Measurements from ENCODE around the gene SORT1.
"Not testable (repeated sequence)": the region's sequence is repeated elsewhere in the genome, so short reads cannot be mapped to it uniquely, and the experiment has no call there.

Gene SORT1

DNA sequence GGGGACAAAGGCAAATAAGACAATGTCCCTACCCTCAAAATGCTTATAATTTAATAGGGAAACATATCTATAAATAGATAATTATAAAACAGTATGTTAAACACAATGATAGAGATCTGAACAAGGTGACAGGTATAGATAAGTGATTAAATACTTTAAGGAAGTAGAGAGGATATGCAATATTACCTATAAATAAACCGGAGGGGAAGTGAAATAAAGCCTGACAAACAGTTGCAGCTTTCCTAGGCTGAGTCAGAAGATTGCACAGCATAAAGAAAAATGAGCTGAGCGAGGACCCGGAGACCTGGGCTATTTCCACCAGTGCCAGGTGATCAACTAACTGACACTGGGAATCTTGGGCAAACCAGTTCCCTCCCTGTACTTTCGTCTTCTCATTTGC is 103.2 kb downstream of the SORT1 start:
- DNase-seq = no peak

DNA sequence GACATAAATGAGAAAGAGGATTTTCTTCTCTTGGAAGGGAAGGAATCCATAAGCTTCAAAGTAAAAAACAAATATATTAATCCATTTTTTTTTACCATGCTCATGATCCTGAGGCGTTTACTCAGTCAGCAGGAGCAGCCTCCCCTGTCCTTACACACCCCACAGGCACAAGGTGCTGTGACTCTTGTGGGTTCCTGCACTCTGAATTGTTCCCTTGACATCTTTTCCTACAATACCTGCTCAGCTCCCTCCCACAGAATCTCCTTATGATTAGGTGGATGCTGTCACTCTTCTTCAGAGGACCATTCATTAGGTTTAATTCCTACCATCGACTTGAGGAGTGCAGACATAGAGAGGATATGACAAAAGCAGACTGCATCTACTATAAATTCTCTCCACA is 104.7 kb downstream of the SORT1 start:
- DNase-seq = no peak

DNA sequence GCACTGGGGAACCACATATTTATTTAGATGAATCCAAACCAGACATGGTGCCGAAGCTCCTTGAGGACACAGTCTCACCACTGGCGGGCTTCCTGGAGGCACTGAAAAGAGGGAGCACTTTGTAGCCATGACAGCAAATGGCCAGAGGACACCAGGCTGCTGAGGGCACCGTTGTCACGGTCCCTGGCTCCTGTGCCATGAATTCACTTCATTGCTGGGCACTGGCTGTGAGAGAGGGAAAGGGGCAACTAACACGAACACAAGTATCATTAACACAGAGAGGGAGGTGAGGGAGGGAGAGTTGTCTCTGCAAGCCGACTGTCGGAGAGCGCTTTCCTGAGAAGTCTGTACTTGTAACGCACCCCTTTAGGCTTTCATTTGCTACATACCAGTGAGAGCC is 105.4 kb downstream of the SORT1 start:
- DNase-seq = no peak

DNA sequence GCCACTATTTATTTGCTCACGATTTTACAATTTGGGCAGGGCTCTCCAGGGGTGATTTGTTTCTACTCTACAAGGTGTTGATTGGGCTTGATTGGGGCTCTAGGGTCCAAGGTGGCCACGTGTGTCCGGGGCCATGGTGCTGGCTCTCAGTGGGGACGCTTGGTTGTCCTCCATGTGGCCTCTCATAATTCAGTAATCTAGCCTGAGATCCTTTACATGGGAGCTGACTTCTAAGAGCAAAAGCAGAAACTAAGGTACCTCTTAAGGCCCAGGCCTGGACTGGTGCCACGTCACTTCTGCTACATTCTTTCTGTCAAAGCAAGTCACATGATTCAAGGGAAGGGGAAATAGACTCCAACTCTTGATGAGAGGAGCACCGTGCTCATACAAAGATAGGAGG is 106.7 kb downstream of the SORT1 start:
- no peak for DNase-seq

DNA sequence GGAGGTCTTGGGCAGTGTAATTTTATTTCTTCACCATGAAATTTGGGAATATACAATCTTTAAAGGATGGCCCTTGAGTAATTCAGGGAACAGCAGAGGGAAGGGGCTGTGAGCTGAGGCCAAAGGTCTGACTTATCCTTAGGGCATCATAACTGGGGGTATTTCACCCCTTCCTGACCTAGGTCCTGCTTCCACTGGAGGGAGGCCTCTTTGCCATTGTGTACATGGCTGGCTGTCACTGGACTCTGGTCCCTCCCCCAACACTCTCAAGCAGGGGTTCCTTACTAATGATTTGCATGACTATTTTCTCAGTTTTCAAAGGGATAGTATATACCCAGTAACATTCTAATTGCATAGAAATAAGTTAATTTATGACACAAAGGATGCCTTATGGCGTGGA is 107.6 kb downstream of the SORT1 start:
- no peak for DNase-seq

DNA sequence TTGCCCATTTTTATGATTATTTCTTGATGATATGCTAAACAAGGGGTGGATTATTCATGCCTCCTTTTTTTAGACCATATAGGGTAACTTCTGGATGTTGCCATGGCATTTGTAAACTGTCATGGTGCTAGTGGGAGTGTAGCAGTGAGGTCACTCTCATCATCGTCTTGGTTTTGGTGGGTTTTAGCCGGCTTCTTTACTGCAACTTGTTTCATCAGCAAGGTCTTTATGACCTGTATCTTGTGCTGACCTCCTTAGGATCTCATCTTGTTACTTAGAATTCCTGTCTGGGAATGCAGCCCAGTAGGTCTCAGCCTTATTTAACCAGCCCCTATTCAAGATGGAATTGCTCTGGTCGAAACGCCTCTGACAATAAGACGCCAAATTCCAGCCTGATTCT is 111.0 kb downstream of the SORT1 start:
- not testable (repeated sequence) for DNase-seq

DNA sequence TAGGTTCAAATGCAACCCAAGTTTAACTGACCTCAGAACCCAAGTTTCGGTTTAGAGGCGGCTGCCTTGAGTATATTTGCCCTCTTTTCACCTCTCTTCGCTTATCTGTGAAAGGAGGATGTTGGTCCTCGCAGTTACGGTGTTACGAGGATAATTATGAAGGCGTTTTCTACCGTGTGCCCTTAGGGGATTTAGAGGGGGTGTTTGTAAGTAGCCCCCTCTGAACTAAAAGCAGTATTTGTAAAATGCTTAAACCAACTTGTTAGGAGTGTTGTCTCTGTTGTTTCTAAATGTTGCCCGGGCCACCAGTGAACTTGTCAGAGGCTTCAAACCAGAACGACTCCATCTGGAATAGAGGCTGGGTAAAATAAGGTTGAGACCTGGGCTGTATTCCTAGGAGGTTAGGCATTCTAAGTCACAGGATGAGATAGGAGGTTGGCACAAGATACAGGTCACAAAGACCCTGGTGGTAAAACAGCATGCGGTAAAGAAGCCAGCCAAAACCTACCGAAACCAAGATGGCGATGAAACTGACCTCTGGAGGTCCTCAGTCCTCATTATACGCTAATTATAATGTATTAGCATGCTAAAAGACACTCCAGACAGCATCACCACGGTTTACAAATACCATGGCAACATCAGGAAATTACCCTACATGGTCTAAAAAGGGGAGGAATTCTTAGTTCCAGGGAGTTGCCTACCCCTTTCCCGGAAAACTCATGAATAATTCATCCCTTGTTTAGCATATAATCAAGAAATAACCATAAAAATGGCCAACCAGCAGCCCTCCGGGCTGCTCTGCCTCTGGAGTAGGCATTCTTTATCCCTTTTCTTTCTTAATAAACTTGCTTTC is 113.7 kb downstream of the SORT1 start:
- DNase-seq = no peak

DNA sequence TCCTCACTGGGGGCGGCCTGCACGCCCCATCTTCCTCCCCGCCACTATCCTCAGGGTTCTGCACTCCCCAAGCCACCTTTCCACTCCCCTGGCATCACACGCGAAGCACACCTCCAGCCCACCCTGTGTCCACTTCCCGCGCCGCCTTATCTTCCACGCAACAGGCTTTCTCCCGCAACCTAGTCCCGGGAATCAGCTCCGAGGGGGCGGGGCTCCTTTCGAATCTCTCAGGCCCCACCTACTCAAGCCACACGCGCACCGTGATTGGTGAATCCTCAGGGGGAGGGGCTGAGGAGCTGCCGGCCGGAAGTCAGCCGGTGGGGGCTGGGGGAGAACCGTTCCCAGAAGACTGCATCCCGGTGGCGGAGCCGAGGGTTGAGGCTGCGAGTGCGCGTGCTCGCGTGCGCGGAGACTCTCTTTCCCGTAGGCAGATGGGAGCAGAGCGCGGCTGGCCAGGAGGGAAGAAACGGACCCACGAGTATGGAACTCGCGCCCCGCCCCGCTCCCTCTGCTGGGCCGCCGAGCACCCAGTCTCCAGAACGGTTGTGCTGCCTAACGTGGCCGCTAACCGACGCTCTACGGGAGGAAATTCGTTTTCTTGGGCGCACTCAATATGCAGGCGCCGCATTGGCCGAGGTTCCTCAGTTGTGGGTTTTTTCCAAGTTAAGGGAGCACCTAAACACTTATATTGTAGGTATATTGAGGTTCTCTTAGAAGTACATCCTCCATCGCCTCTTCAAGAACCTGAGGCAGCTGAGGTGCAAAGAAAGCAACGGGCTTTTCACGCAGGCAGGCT is 114.6 kb downstream of the SORT1 start, which contains the start of gene PSRC1:
TSS of gene PSRC1 (minus strand) at position 194 of the 796 bp plus-strand sequence.
- peak; percentile 87 for DNase-seq

DNA sequence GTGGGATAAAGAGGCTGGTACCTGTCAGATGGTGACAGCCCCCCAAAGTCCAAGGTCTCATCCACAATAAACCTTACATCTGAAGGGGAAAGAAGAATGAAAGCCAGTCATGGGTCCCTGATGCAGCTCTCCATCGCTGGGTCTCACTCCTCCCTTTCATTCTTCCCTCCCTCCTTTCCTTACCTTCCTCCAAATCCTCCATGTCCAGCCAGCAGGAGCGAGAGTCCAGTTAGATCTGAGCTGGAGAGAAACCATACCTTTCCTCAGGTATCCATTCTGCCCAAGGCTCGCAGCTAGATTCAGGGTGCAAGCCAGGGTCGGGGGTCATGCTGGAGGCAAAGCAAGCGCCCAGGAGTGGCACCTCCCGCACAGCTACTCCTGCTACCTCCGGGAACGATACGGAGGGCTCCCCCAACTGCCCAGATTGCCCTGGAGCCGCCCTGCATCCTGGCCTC is 115.2 kb downstream of the SORT1 start:
- DNase-seq = no peak

DNA sequence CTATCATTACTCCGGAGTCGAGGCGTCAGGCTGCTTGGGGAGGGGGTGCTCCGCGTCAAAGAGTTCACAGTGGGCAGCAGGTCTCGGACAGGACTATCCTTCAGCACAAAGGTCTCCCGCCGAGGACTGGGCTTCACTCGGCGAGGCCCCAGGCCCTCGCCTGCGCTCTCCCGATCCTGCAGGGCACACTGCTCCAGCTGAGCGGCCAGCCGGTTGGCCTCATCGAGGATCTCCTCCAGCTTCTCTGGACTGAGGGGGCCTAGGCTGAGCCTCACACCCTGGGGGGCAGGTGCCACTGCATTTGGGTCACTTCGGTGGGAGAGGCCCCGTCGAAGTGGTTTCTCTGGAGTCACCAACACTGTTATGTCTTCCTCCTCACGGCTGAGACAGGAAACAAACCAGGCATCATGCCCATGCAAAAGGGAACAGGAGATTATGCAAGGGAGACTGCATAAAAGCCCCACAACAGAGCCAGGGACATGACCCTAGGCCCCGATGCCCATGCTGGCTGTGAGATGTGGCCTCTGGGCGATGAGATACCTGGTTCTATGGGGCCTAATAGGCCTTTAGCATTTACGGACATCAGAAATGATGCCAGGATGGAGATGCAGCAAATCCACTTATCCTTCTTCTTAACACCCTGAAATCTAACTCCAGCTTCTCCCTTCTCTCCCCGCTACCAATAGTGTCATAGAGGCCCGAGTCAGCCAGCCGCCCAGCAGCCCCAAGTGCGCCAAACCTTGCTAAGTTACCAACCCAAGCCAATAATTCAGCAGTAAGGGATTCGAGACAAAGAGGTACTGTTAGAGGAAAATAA is 115.8 kb downstream of the SORT1 start:
- DNase-seq = no peak

DNA sequence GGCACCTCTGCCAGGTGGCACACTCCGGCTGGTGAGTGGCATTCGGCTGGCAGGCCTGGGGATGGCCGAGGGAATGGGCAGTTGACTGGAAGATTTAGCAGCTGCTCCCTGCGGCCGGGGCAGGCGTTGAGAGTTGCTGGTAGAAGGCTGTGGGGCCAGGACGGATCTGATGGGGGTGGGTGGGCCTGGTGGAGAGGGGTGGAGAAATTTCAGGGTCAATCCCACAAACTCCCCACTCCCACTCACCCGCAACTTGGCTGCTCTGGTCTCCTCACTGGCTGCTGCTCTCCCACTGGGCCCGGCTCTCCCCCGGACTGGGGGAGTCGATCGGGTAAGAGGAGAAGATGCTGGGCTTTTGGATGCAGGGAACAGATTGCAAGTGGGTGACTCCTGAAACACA is 116.9 kb downstream of the SORT1 start:
- no peak for DNase-seq

DNA sequence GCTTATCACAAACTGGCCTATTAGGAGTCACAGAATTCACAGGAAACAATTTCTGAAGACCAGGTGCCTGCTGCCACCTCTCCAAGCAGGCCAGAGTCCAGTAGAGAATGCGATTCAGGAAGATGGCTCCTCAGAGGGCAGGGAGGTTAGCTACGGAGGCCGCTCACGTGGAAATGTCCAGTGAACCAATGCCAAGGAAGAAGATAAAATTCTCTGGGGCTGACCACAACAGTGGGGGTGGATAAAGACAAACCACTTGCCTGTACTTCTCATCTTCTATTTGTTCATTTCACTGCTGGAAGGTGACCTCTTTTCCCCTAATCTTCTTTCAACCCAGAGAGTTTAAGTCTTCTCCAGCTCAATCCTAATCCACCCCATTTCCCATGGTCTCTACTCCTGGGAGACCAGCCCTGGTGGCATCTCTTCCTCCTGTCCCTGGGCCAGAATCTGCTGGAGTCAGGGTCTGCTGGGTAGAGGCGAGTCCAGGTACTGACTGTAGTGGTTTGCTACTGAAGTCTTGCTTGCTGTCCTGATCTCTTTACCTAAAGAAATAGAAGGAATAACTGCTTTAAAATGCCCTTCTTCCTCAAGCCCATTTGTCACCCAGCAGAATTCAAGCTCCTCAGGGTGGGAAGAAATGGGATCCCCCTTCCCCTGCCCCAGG is 118.0 kb downstream of the SORT1 start:
- DNase-seq = no peak

DNA sequence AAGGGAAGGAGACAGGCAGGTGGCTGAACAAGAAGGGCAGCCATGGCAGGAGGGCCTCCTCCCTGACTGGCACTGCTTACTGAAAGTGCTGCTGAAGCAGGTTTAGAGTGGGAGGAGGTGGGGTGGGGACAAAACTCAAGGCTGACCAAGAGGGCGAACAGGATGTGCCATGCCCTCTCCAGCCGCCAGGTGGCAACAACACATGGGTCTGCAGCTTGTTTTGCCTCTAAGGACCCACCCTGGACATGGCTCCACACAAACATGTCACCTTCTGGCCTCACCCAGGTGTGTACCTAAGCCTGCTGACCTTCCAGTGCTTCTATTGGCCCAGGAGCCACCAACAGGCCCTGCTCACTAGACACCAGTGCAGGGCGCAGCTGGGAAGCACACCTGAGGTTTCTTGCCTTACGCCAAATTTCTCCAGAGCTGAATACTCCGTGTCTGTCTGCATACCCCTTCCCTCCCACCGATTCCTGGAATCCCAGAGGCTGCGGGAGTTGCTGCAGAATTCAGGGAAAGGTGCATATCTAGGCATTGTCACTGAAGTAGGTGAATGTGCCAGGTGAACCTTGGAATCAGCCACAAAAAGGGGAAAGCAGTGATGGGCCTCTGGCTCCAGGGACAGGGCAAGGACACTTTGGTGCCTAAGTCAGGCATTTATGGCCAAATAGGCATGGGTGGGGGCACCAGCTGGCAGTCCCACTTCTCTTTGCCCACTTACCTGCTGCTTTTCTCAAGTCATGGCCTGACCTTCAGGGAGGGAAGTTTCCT is 120.1 kb downstream of the SORT1 start:
- DNase-seq = no peak

DNA sequence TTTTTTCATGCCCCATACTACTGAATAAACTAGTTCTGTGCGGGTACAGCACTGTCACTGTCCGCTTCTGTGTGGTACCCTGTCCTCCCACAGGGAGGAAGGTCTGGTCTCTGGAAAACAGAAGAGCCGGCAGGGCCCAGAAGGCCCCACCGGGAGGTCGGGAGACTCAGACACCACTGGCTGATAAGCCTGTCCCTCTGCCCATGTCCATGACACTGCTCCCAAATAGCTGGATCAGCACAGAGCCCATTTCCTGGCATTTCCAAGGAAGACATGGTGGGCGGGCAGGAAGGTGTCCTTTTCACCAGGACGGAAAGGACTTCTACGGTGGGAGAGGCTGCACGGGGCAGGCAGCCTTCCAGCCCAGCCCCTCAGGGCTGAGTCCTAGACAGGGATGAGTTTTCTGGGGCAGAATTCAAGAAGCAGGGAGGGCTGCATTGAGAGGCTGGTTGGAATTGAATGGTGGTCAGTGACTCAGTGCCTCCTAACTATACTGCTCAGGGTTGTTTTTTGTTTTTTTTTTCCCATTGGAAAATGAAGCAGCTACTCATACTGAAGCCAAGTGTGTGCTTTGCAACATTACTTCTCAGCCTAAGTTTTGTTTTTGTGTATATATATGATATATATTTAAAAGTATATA is 121.9 kb downstream of the SORT1 start:
- DNase-seq = no peak

DNA sequence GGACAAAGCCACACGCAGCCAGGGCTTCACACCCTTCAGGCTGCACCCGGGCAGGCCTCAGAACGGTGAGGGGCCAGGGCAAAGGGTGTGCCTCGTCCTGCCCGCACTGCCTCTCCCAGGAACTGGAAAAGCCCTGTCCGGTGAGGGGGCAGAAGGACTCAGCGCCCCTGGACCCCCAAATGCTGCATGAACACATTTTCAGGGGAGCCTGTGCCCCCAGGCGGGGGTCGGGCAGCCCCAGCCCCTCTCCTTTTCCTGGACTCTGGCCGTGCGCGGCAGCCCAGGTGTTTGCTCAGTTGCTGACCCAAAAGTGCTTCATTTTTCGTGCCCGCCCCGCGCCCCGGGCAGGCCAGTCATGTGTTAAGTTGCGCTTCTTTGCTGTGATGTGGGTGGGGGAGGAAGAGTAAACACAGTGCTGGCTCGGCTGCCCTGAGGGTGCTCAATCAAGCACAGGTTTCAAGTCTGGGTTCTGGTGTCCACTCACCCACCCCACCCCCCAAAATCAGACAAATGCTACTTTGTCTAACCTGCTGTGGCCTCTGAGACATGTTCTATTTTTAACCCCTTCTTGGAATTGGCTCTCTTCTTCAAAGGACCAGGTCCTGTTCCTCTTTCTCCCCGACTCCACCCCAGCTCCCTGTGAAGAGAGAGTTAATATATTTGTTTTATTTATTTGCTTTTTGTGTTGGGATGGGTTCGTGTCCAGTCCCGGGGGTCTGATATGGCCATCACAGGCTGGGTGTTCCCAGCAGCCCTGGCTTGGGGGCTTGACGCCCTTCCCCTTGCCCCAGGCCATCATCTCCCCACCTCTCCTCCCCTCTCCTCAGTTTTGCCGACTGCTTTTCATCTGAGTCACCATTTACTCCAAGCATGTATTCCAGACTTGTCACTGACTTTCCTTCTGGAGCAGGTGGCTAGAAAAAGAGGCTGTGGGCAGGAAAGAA is 122.9 kb downstream of the SORT1 start:
- no peak for DNase-seq

DNA sequence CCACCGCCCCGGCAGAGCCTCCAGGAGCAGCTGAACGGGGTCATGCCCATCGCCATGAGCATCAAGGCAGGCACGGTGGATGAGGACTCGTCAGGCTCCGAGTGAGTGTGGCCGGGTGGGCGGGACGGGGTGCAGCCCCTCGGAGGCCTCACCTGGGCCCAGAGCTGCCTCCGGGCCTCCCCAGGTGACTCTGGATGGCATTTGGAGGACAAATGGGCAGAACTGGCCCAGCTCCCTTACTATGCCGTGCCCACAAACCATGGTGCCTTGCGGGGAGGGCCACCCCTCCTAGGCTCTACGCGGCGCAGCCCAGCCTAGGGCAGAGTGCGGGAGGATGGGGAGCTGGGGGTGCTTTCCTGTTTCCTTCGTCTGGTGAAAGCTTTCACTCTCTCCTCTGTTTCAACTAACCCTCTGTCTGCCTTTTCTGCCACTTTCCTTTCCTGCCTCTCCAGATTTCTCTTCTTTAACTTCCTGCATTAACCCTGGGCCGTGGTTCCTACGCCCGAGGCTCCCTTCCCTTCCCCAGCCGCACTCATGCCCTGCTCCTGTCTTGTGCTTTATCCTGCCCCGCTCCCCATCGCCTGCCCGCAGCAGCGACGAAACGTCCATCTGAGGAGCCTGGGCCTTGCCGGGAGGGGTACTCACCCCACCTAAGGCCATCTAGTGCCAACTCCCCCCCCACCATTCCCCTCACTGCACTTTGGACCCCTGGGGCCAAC is 124.0 kb downstream of the SORT1 start:
- no peak for DNase-seq

DNA sequence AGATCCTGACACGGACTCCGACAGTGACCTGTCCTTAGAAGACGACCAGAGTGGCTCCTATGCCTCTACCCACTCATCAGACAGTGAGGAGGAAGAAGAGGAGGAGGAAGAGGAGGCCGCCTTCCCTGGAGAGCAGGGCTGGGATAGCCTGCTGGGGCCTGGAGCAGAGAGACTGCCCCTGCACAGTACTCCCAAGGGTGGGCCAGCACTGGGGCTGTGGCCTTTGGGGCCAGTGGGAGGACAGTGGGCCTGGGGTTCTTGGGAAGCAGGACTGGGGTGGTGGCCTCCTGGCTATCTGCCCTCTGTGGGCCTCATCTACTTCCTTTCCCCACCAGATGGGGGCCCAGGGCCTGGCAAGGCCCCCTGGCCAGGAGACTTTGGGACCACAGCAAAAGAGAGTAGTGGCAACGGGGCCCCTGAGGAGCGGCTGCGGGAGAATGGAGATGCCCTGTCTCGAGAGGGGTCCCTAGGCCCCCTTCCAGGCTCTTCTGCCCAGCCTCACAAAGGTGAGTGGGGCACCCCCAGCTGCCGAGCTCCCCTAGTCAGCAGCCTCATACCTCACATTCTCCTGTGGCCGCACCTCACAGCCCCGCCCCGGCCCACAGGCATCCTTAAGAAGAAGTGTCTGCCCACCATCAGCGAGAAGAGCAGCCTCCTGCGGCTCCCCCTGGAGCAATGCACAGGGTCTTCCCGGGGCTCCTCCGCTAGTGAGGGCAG is 124.7 kb downstream of the SORT1 start:
- no peak for DNase-seq

DNA sequence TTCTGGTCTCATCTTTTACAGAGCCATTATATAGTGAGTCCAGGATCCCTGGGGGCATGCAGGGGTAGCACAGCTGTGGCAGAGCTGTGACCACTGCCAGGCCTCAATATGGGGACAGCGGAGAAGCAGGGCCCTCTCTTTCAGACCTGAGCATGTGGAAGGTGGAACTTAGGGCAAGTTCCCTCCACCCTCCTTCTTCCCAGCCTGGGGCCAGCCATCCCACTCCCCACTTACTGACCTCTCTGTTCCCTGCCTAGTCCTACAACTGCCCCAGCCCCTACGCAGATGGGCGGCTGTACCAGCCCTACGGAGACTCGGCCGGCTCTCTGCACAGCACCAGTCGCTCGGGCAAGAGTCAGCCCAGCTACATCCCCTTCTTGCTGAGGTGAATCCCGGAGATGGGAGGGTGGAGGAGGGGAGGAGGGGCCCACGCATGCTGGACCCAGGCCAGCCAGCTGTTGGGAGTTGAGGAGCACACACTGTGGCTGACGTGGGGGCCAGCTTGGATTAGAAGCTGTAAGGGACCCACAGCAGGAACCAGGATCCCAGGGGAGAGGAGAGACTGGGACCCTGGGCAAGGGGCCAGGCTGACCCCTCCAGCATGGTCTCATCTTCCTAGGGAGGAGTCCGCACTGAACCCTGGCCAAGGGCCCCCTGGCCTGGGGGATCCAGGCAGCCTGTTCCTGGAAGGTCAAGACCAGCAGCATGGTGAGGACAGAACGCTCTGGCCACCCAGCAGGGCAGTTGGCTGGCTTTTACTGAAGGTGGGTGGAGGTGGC is 125.5 kb downstream of the SORT1 start:
- no peak for DNase-seq

Data from 8988T (cell line).